SK-N-SH (cell line): ENCODE results near the gene MAU2. TPM values are rescaled to one million over a fixed set of nuclear protein-coding genes. Genes with fewer than 3 reads are reported as not detected.
"Not testable (repeated sequence)": the region's sequence is repeated elsewhere in the genome, so short reads cannot be mapped to it uniquely, and the experiment has no call there.

Experiments used
- CTCF ChIA-PET: fragments of 300-600, 350-600 bp; formaldehyde crosslinking; extraction: SDS; loops from one replicate; lab custom pipeline; 2021; lab: Yijun Ruan, JAX
- POLR2A ChIA-PET: fragments of 350-600 bp; sonication (Branson Sonifier 250); formaldehyde crosslinking; extraction: SDS; loops from one replicate; lab custom pipeline; 2020; ENCODE audit warnings: antibody characterized with exemption, inconsistent platforms; lab: Yijun Ruan, JAX
- DNase-seq: peaks from one replicate; pipeline ENCODE4 v3.0.0; 2012
- H2AFZ ChIP-seq: fragments of 200-600 bp; sonication (generic); 2 replicates; pipeline ENCODE4 v1.8.1; 2016; ENCODE audit warnings: antibody characterized with exemption, mild to moderate bottlenecking, low read depth
- H3F3A ChIP-seq: fragments of 200-600 bp; sonication (generic); replicated peaks from 2 replicates; pipeline ENCODE3; 2016; ENCODE audit warnings: antibody characterized with exemption, mild to moderate bottlenecking; ENCODE audit not compliant: insufficient read depth
- H3K27ac ChIP-seq, 2 experiments: fragments of 200-500 bp in 1 of 2; fragments of 200-600 bp in 1 of 2; sonication (Bioruptor generic) in 1 of 2; sonication (generic), shearing (Covaris generic) in 1 of 2; 2 replicates each; pipeline versions ENCODE4 v1.5.1 to v1.6.1; 2014 to 2016; ENCODE audit warnings: low read depth in 2 of 2, inconsistent platforms in 1 of 2, low read length in 1 of 2, mild to moderate bottlenecking in 1 of 2, mixed read lengths in 1 of 2
- H3K27me3 ChIP-seq: fragments of 200-600 bp; sonication (generic), shearing (Covaris generic); 2 replicates; pipeline ENCODE4 v1.6.1; 2016; ENCODE audit warnings: mixed run types; ENCODE audit not compliant: insufficient read depth
- H3K36me3 ChIP-seq, 2 experiments: fragments of 200-500 bp in 1 of 2; fragments of 200-600 bp in 1 of 2; sonication (Bioruptor generic) in 1 of 2; sonication (generic) in 1 of 2; replicated peaks in 1 of 2; 2 replicates each; pipeline versions ENCODE3 to v1.5.1; 2014 to 2016; ENCODE audit warnings: low read length in 1 of 2, mild to moderate bottlenecking in 1 of 2; ENCODE audit not compliant: insufficient read depth in 2 of 2, control insufficient read depth in 1 of 2
- H3K4me1 ChIP-seq, 2 experiments: fragments of 200-500 bp in 1 of 2; fragments of 200-600 bp in 1 of 2; sonication (Bioruptor generic) in 1 of 2; sonication (generic), shearing (Covaris generic) in 1 of 2; 2 replicates each; pipeline versions ENCODE4 v1.5.1 to v1.6.1; 2014 to 2016; ENCODE audit warnings: low read depth in 1 of 2, low read length in 1 of 2, mixed run types in 1 of 2; ENCODE audit not compliant: insufficient read depth in 2 of 2, control insufficient read depth in 1 of 2
- H3K4me2 ChIP-seq: fragments of 200-600 bp; sonication (generic), shearing (Covaris generic); 2 replicates; pipeline ENCODE4 v1.6.1; 2017; ENCODE audit warnings: mixed run types
- H3K4me3 ChIP-seq, 2 experiments: fragments of 200-500 bp in 1 of 2; fragments of 200-600 bp in 1 of 2; sonication (Bioruptor generic) in 1 of 2; sonication (generic), shearing (Covaris generic) in 1 of 2; 2 replicates each; pipeline versions ENCODE4 v1.5.1 to v1.8.1; 2014 to 2016; ENCODE audit warnings: low read depth in 2 of 2, inconsistent platforms in 1 of 2, low read length in 1 of 2, mild to moderate bottlenecking in 1 of 2, mixed read lengths in 1 of 2, moderate library complexity in 1 of 2
- H3K79me2 ChIP-seq: fragments of 200-600 bp; sonication (generic); 2 replicates; pipeline ENCODE4 v1.8.1; 2017; ENCODE audit warnings: mild to moderate bottlenecking; ENCODE audit not compliant: insufficient read depth
- H3K9ac ChIP-seq: fragments of 200-600 bp; sonication (generic); 2 replicates; pipeline ENCODE4 v1.6.1; 2017; ENCODE audit warnings: mixed run types
- H3K9me2 ChIP-seq: fragments of 200-600 bp; sonication (generic); 2 replicates; pipeline ENCODE4 v1.6.1; 2017; ENCODE audit warnings: mixed run types
- H3K9me3 ChIP-seq: fragments of 200-600 bp; sonication (generic); 2 replicates; pipeline ENCODE4 v1.6.1; 2017; ENCODE audit warnings: mixed run types, mild to moderate bottlenecking, moderate library complexity
- H4K20me1 ChIP-seq: fragments of 200-600 bp; sonication (generic); 2 replicates; pipeline ENCODE4 v1.6.1; 2017; ENCODE audit warnings: mild to moderate bottlenecking, mixed run types; ENCODE audit not compliant: insufficient read depth
- FOXJ3 ChIP-seq: sonication (generic); formaldehyde crosslinking; IDR thresholded peaks from 2 replicates; pipeline ENCODE4 v1.5.1; 2020; ENCODE audit warnings: mild to moderate bottlenecking, missing genetic modification reagents
- GATA2 ChIP-seq: sonication (generic); formaldehyde crosslinking; IDR thresholded peaks from 2 replicates; pipeline ENCODE4 v1.5.0; 2020; ENCODE audit warnings: mild to moderate bottlenecking, missing genetic modification reagents
- JUND ChIP-seq: IDR thresholded peaks from 2 replicates; pipeline ENCODE4 v1.4.0; 2012
- PBX3 ChIP-seq: IDR thresholded peaks from 2 replicates; pipeline ENCODE4; 2012
- RAD21 ChIP-seq: IDR thresholded peaks from 2 replicates; pipeline ENCODE4 v1.6.1; 2012; ENCODE audit warnings: mild to moderate bottlenecking, low read length
- RXRA ChIP-seq: IDR thresholded peaks from 2 replicates; pipeline ENCODE4 v1.4.0; 2012; ENCODE audit warnings: low read depth, mild to moderate bottlenecking, borderline replicate concordance
- SIN3A ChIP-seq: IDR thresholded peaks from 2 replicates; pipeline ENCODE4 v1.6.1; 2012; ENCODE audit warnings: low read depth, mild to moderate bottlenecking, low read length, moderate library complexity, borderline replicate concordance
- WGBS: methylation state at CpG from one replicate; pipeline ENCODE4 v1.1.6; 2017; ENCODE audit warnings: low lambda C conversion rate; 5-methylcytosine and 5-hydroxymethylcytosine counted together
- polyA plus RNA-seq, 3 experiments: library from polyadenylated mRNA; depleted of rRNA; stranded (reverse); fragments of >200 nt; gene quantifications; 2 replicates each; pipeline ENCODE4 v1.2.3, GENCODE V29; 2012

MAU2 gene
- polyA plus RNA-seq, 1 of the 3 experiments (the other 2 are of a cell fraction): 17.6 TPM

GRCh38 chr19:19388568-19389555 lies 68.2 kb downstream of the MAU2 start:
- Histone ChIP-seq H3K4me1 (peaks cover 0 to 15% of the 10 kb centered on the region in 2 experiments; a peak in 1 of 4 replicates), H3K79me2 (peaks cover 78% of the 10 kb centered on the region), H3K36me3 (no peaks in the 10 kb centered on the region), H3F3A (peaks cover 5% of the 10 kb centered on the region), H3K27ac (no peak overlapping the region), H3K9me3 (no peaks in the 10 kb centered on the region), H3K9ac (no peak overlapping the region), H2AFZ (no peak overlapping the region), H4K20me1 (no peaks in the 10 kb centered on the region), H3K27me3 (no peaks in the 10 kb centered on the region)
- ChIA-PET CTCF (interaction anchor here (0.9 to 1.4 kb wide), 4 partner anchors 8 to 102 kb away, joined by 3 to 5 read pairs (median 3); no protein-coding TSS in a partner anchor), POLR2A (no interaction called here)
- 85% methylated on average over 13 of the region's 13 CpGs for WGBS
- no peak for DNase-seq
- TF ChIP-seq JUND (no peak), FOXJ3 (no peak), PBX3 (no peak), RAD21 (no peak), GATA2 (CRISPR knock-in tag) (no peak), SIN3A (no peak), RXRA (no peak)
- TF ChIP-seq, all 33 proteins: peak for 0
- Histone ChIP-seq H3K4me2 (no peak overlapping the region), H3K4me3 (no peak overlapping the region), H3K9me2 (no peaks in the 10 kb centered on the region)

- H3K4me2 ChIP-seq, H3K27me3 ChIP-seq, H3K36me3 ChIP-seq, H4K20me1 ChIP-seq, DNase-seq, H3K4me3 ChIP-seq, H3K9me3 ChIP-seq, H3K9ac ChIP-seq, H2AFZ ChIP-seq, POLR2A ChIA-PET, H3K27ac ChIP-seq, H3F3A ChIP-seq, H3K9me2 ChIP-seq: not testable (repeated sequence)
- WGBS: 99% methylated on average over 12 of the region's 12 CpGs
- CTCF ChIA-PET: interaction anchor here (1.0 kb wide), 1 partner anchor 101 kb away, joined by 5 read pairs; no protein-coding TSS in a partner anchor
- H3K79me2 ChIP-seq: peaks cover 82% of the 10 kb centered on the region
- peaks cover 0 to 14% of the 10 kb centered on the region in 2 experiments; a peak in 1 of 4 replicates for H3K4me1 ChIP-seq
These were observed 69.1 kb downstream of the MAU2 start for GRCh38 chr19:19389683-19390082.

- H3K4me2 ChIP-seq, H3K9me3 ChIP-seq, POLR2A ChIA-PET, H4K20me1 ChIP-seq, H3K27me3 ChIP-seq, H3K4me3 ChIP-seq, H2AFZ ChIP-seq, DNase-seq, H3K4me1 ChIP-seq, H3K9ac ChIP-seq, H3K36me3 ChIP-seq, H3K27ac ChIP-seq, H3F3A ChIP-seq, H3K9me2 ChIP-seq: not testable (repeated sequence)
- 91% methylated on average over 7 of the region's 7 CpGs for WGBS
- CTCF ChIA-PET: interaction anchor here (0.6 to 1.0 kb wide), 3 partner anchors 11 to 505 kb away, joined by 3 read pairs; partner anchors contain the start of gene GATAD2A
- peaks cover 94% of the 10 kb centered on the region for H3K79me2 ChIP-seq
These were observed 73.7 kb downstream of the MAU2 start for GRCh38 chr19:19394333-19394732.
